ENCODE results near the gene BTG1.

GRCh38 chr12:92122941-92123779 is 22.5 kb downstream of the BTG1 start:
- TF ChIP-seq EZH2 (IDR thresholded peaks at IDR 0.05; ENCODE audit: borderline replicate concordance, low read length) (no peak), CTCF (IDR thresholded peaks at IDR 0.05; ENCODE audit: low read length) (no peak)
